Pancreas (tissue), 10 donors: ENCODE measurements around the gene MBD6. TPM values are rescaled to one million over a fixed set of nuclear protein-coding genes. Genes with fewer than 3 reads are reported as not detected.
"Not testable (repeated sequence)": the region's sequence is repeated elsewhere in the genome, so short reads cannot be mapped to it uniquely, and the experiment has no call there.

Experiments used
- ATAC-seq, 4 donors: fragments of 200-7000 bp; cut with Tn5 transposase; one replicate each; pipeline versions ENCODE4 v1.8.0 to v1.9.1; 2020; ENCODE audit warnings: mild to moderate bottlenecking in 4 of 4, moderate library complexity in 4 of 4
- DNase-seq, 6 donors: peaks; one replicate each; pipeline ENCODE4 v3.0.0-alpha.2; 2020
- FAIRE-seq: peaks from 2 replicates; lab custom pipeline; 2012; peaks lifted over from hg19 to GRCh38; lab: Jason Lieb, UNC
- H3K27ac ChIP-seq, 4 donors: fragments of 200-600 bp; sonication (generic); 1 replicate in 3 of 4; 2 replicates in 1 of 4; pipeline versions ENCODE4 v1.5.0 to v1.8.0; 2020
- H3K27me3 ChIP-seq, 4 donors: fragments of 200-600 bp; one replicate each; pipeline ENCODE4 v1.8.0; 2021
- H3K36me3 ChIP-seq, 3 donors: fragments of 200-600 bp; sonication (generic) in 1 of 3; one replicate each; pipeline versions ENCODE4 v1.5.0 to v1.8.0; 2020 to 2021
- H3K4me1 ChIP-seq, 3 donors: fragments of 200-600 bp; one replicate each; pipeline ENCODE4 v1.8.0; 2021
- H3K4me3 ChIP-seq, 4 donors: fragments of 200-600 bp; sonication (generic) in 2 of 4; one replicate each; pipeline versions ENCODE4 v1.5.0 to v1.8.0; 2020 to 2021
- H3K9me3 ChIP-seq, 4 donors: fragments of 200-600 bp; one replicate each; pipeline ENCODE4 v1.8.0; 2021
- WGBS, 2 donors: extraction: QIAGEN DNeasy Blood & Tissue Kit; methylation state at CpG; one replicate each; pipeline ENCODE4 v1.1.7; 2013; 5-methylcytosine and 5-hydroxymethylcytosine counted together
- intact Hi-C, 3 donors: fragments of 100-400 bp; cut with DNase I; formaldehyde crosslinking; loops; one replicate each; pipeline versions ENCODE4 v1.11.1 to v1.14.2; 2022
- polyA plus RNA-seq, 2 donors: library from polyadenylated mRNA; stranded (reverse); fragments of 200-250 nt; gene quantifications; one replicate each; pipeline ENCODE4 v1.2.3, GENCODE V29; 2013
- total RNA-seq, 6 donors: library from RNA; stranded (reverse); fragmentation: NEBNext Ultra II Directional in 4 of 6; extraction: Animal tissue kit (Norgen Biotek cat#: 25700) in 4 of 6; gene quantifications; one replicate each; pipeline versions ENCODE4 v1.2.1 to v1.2.4, GENCODE V29; 2021 to 2023
- TF ChIP-seq, protein P1 (sequence below), 4 donors: fragments of 200-600 bp; sonication (generic) in 3 of 4; IDR thresholded peaks; one replicate each; pipeline versions ENCODE4 v1.5.0 to v1.8.0; 2021; ENCODE audit warnings: antibody characterized with exemption in 4 of 4
- donor health status: healthy with polysubstance abuse.
- donor health status: DM: no; HTN: no; CAD: no; lungs with moderate emphysema.
- donor health status: DM: no; HTN: no; CAD: no.
- donor health status: control.
- donor health status: control.
- donor health status: Bipolar disorder and iron deficiency.
- donor health status: DM: yes; HTN: yes; CAD: no.
- donor health status: DM: no; HTN: no; CAD: no.
- donor health status: DM: no; HTN: no; CAD: no.
- donor health status: DM: yes; HTN: yes; CAD: no.

The MBD6 gene
- total and polyA plus RNA-seq, 8 donors: 37.4 to 87.1 (median 51.9) TPM

DNA sequence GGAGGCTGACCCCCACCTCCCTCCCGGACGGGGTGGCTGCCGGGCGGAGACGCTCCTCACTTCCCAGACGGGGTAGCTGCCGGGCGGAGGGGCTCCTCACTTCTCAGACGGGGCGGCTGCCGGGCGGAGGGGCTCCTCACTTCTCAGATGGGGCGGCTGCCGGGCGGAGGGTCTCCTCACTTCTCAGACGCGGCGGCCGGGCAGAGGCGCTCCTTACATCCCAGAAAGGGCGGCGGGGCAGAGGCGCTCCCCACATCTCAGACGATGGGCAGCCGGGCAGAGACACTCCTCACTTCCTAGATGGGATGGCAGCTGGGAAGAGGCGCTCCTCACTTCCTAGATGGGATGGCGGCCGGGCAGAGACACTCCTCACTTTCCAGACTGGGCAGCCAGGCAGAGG lies 14.8 kb upstream of the MBD6 start:
- ATAC-seq, H3K9me3 ChIP-seq, H3K27ac ChIP-seq, H3K4me3 ChIP-seq, intact Hi-C loops, FAIRE-seq, H3K4me1 ChIP-seq, H3K27me3 ChIP-seq: not testable (repeated sequence)
- peaks cover 0 to 64% (median 17%) of the 10 kb centered on the region in 3 donors for H3K36me3 ChIP-seq
- peak in 1 of 6 donors; percentile 16 for DNase-seq
- 96 to 98% methylated on average over 11 to 20 of the region's 28 CpGs for WGBS, 2 donors

GRCh38 chr12:57511161-57511560 lies 11.5 kb upstream of the MBD6 start:
- no peak for ATAC-seq
- H3K27ac ChIP-seq: no peak overlapping the region
- no peaks in the 10 kb centered on the region for H3K9me3 ChIP-seq
- H3K4me1 ChIP-seq: peaks cover 0 to 10% (median 5%) of the 10 kb centered on the region in 3 donors
- FAIRE-seq: no peak
- peaks cover 0 to 51% (median 17%) of the 10 kb centered on the region in 3 donors for H3K36me3 ChIP-seq
- WGBS, 2 donors: 97 to 98% methylated on average over 4 of the region's 4 CpGs
- H3K4me3 ChIP-seq: no peak overlapping the region
- TF ChIP-seq, protein P1, sequence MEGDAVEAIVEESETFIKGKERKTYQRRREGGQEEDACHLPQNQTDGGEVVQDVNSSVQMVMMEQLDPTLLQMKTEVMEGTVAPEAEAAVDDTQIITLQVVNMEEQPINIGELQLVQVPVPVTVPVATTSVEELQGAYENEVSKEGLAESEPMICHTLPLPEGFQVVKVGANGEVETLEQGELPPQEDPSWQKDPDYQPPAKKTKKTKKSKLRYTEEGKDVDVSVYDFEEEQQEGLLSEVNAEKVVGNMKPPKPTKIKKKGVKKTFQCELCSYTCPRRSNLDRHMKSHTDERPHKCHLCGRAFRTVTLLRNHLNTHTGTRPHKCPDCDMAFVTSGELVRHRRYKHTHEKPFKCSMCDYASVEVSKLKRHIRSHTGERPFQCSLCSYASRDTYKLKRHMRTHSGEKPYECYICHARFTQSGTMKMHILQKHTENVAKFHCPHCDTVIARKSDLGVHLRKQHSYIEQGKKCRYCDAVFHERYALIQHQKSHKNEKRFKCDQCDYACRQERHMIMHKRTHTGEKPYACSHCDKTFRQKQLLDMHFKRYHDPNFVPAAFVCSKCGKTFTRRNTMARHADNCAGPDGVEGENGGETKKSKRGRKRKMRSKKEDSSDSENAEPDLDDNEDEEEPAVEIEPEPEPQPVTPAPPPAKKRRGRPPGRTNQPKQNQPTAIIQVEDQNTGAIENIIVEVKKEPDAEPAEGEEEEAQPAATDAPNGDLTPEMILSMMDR (IDR thresholded peaks at IDR 0.05): no peak
- H3K27me3 ChIP-seq: no peaks in the 10 kb centered on the region
- DNase-seq: no peak
- intact Hi-C loops: no loop called here

- H3K27ac ChIP-seq: no peak overlapping the region
- FAIRE-seq (no peak), ATAC-seq (no peak), DNase-seq (no peak)
- H3K4me3 ChIP-seq: no peak overlapping the region
- TF ChIP-seq, protein P1 (IDR thresholded peaks at IDR 0.05): no peak
- intact Hi-C loops: no loop called here
- 91 to 92% methylated on average over 7 of the region's 7 CpGs for WGBS, 2 donors
- H3K36me3 ChIP-seq: peaks cover 0 to 53% (median 20%) of the 10 kb centered on the region in 3 donors
- no peaks in the 10 kb centered on the region for H3K9me3 ChIP-seq
- no peaks in the 10 kb centered on the region for H3K27me3 ChIP-seq
- H3K4me1 ChIP-seq: peaks cover 0 to 14% (median 5%) of the 10 kb centered on the region in 3 donors
Observed at GRCh38 chr12:57511588-57512325, 10.9 kb upstream of the MBD6 start.

- TF ChIP-seq, protein P1 (IDR thresholded peaks at IDR 0.05): no peak
- intact Hi-C loops: no loop called here
- peaks cover 4 to 22% (median 11%) of the 10 kb centered on the region in 3 donors for H3K4me1 ChIP-seq
- peaks cover 0 to 59% (median 25%) of the 10 kb centered on the region in 3 donors for H3K36me3 ChIP-seq
- H3K27me3 ChIP-seq: no peaks in the 10 kb centered on the region
- WGBS, 2 donors: 83 to 87% methylated on average over 6 of the region's 6 CpGs
- H3K9me3 ChIP-seq: no peaks in the 10 kb centered on the region
- H3K4me3 ChIP-seq: no peak overlapping the region
- ATAC-seq (no peak), DNase-seq (no peak), FAIRE-seq (no peak)
- H3K27ac ChIP-seq: no peak overlapping the region
Observed at GRCh38 chr12:57512665-57513064, 10.0 kb upstream of the MBD6 start.

GRCh38 chr12:57513266-57513665 lies 9.4 kb upstream of the MBD6 start:
- TF ChIP-seq, protein P1 (IDR thresholded peaks at IDR 0.05): no peak
- no peak overlapping the region for H3K4me3 ChIP-seq
- FAIRE-seq (no peak), ATAC-seq (no peak), DNase-seq (no peak)
- intact Hi-C loops: no loop called here
- H3K9me3 ChIP-seq: no peaks in the 10 kb centered on the region
- no peak overlapping the region for H3K27ac ChIP-seq
- H3K4me1 ChIP-seq: peaks cover 10 to 28% (median 17%) of the 10 kb centered on the region in 3 donors
- H3K36me3 ChIP-seq: peaks cover 0 to 59% (median 26%) of the 10 kb centered on the region in 3 donors
- no peaks in the 10 kb centered on the region for H3K27me3 ChIP-seq
- WGBS, 2 donors: 96% methylated on average over 5 of the region's 5 CpGs

DNA sequence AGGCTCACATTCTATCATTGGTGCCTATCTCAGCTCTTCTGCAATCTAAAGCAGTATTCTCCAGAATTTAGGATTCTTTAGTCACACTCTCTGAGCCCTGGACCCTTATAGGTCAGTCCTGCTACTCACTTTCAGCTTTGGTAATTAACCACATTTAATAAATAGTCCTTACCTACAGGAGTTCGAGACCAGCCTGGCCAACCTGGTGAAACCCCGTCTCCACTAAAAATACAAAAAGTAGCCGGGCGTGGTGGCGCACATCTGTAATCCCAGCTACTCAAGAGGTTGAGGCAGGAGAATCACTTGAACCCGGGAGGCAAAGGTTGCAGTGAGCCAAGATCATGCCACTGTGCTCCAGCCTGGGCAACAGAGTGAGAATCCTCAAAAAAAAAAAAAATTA lies 8.9 kb upstream of the MBD6 start:
- H3K36me3 ChIP-seq: peaks cover 0 to 59% (median 26%) of the 10 kb centered on the region in 3 donors
- intact Hi-C loops, H3K4me3 ChIP-seq, H3K9me3 ChIP-seq, ATAC-seq, H3K27ac ChIP-seq, DNase-seq, FAIRE-seq, H3K27me3 ChIP-seq: not testable (repeated sequence)
- peaks cover 14 to 33% (median 21%) of the 10 kb centered on the region in 3 donors for H3K4me1 ChIP-seq
- WGBS, 2 donors: 88 to 91% methylated on average over 6 of the region's 6 CpGs

- H3K27me3 ChIP-seq, intact Hi-C loops, H3K9me3 ChIP-seq, H3K4me3 ChIP-seq, FAIRE-seq, DNase-seq: not testable (repeated sequence)
- Histone ChIP-seq H3K4me1 (peaks cover 14 to 37% (median 26%) of the 10 kb centered on the region in 3 donors), H3K27ac (peak overlapping the region in 2 of 4 donors; percentile 6 to 18), H3K36me3 (peaks cover 0 to 59% (median 26%) of the 10 kb centered on the region in 3 donors)
- 53% methylated on average over 9 of the region's 9 CpGs for WGBS, 2 donors
- ATAC-seq: peak in 2 of 4 donors; percentile 21 to 49
Observed at GRCh38 chr12:57514246-57514645, 8.4 kb upstream of the MBD6 start.
